Measurements from ENCODE around the gene ZNF609.

- TF ChIP-seq TOX (CRISPR knock-in tag; IDR thresholded peaks at IDR 0.05; ENCODE audit: borderline replicate concordance) (no peak), PPARA (CRISPR knock-in tag; IDR thresholded peaks at IDR 0.05; ENCODE audit: borderline replicate concordance) (no peak), ZFP3 (CRISPR knock-in tag; IDR thresholded peaks at IDR 0.05) (no peak), ESRRG (CRISPR knock-in tag; IDR thresholded peaks at IDR 0.05) (no peak), SNAI2 (CRISPR knock-in tag; IDR thresholded peaks at IDR 0.05) (no peak), TSHZ2 (CRISPR knock-in tag; IDR thresholded peaks at IDR 0.05) (no peak), CSDC2 (CRISPR knock-in tag; IDR thresholded peaks at IDR 0.05) (no peak), ZFP30 (CRISPR knock-in tag; IDR thresholded peaks at IDR 0.05) (no peak), CSRNP3 (CRISPR knock-in tag; IDR thresholded peaks at IDR 0.05) (no peak), GLIS3 (CRISPR knock-in tag; IDR thresholded peaks at IDR 0.05) (no peak), ZC3H10 (CRISPR knock-in tag; IDR thresholded peaks at IDR 0.05) (no peak), ISL1 (CRISPR knock-in tag; IDR thresholded peaks at IDR 0.05) (no peak)
- TF ChIP-seq, protein P1, sequence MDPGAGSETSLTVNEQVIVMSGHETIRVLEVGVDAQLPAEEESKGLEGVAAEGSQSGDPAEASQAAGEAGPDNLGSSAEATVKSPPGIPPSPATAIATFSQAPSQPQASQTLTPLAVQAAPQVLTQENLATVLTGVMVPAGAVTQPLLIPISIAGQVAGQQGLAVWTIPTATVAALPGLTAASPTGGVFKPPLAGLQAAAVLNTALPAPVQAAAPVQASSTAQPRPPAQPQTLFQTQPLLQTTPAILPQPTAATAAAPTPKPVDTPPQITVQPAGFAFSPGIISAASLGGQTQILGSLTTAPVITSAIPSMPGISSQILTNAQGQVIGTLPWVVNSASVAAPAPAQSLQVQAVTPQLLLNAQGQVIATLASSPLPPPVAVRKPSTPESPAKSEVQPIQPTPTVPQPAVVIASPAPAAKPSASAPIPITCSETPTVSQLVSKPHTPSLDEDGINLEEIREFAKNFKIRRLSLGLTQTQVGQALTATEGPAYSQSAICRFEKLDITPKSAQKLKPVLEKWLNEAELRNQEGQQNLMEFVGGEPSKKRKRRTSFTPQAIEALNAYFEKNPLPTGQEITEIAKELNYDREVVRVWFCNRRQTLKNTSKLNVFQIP (CRISPR knock-in tag; IDR thresholded peaks at IDR 0.05; ENCODE audit: borderline replicate concordance, low read depth), result no peak
- TF ChIP-seq, protein P2, sequence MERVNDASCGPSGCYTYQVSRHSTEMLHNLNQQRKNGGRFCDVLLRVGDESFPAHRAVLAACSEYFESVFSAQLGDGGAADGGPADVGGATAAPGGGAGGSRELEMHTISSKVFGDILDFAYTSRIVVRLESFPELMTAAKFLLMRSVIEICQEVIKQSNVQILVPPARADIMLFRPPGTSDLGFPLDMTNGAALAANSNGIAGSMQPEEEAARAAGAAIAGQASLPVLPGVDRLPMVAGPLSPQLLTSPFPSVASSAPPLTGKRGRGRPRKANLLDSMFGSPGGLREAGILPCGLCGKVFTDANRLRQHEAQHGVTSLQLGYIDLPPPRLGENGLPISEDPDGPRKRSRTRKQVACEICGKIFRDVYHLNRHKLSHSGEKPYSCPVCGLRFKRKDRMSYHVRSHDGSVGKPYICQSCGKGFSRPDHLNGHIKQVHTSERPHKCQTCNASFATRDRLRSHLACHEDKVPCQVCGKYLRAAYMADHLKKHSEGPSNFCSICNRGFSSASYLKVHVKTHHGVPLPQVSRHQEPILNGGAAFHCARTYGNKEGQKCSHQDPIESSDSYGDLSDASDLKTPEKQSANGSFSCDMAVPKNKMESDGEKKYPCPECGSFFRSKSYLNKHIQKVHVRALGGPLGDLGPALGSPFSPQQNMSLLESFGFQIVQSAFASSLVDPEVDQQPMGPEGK (CRISPR knock-in tag; IDR thresholded peaks at IDR 0.05; ENCODE audit: borderline replicate concordance), result no peak
Measured at GRCh38 chr15:64455961-64456371, 4.4 kb upstream of the ZNF609 start.

Data from SK-N-SH treated with all-trans-retinoic acid at 6 μM for 48 hours (cell line).